Kidney epithelial cell (primary cell): ENCODE measurements around the gene CPNE2. TPM values are rescaled to one million over a fixed set of nuclear protein-coding genes. Genes with fewer than 3 reads are reported as not detected.

ENCODE experiments used
- DNase-seq: peaks from one replicate; pipeline ENCODE4 v3.0.0-alpha.2; 2010; ENCODE audit warnings: low read depth
- H3K27me3 ChIP-seq: 2 replicates; pipeline ENCODE4 v1.6.0; 2011; ENCODE audit warnings: low read length; ENCODE audit not compliant: control insufficient read depth, insufficient read depth
- H3K36me3 ChIP-seq: 2 replicates; pipeline ENCODE4 v1.5.1; 2011; ENCODE audit warnings: low read length; ENCODE audit not compliant: control insufficient read depth, insufficient read depth
- H3K4me3 ChIP-seq: 2 replicates; pipeline ENCODE4 v1.5.1; 2011; ENCODE audit warnings: low read depth, mild to moderate bottlenecking, control low read depth, low read length
- total RNA-seq: library from RNA; depleted of rRNA; stranded (reverse); fragments of >200 nt; gene quantifications from 2 replicates; pipeline ENCODE4 v1.2.3, GENCODE V29; 2015
- TF ChIP-seq, protein P1 (sequence below): IDR thresholded peaks from 2 replicates; pipeline ENCODE4 v1.5.1; 2011; ENCODE audit warnings: mild to moderate bottlenecking, moderate library complexity, low read length, control low read depth, inconsistent platforms; ENCODE audit not compliant: insufficient read depth, poor library complexity, severe bottlenecking

Gene CPNE2
- total RNA-seq, 1 donor from 2014 or later, result 24.3 TPM

DNA sequence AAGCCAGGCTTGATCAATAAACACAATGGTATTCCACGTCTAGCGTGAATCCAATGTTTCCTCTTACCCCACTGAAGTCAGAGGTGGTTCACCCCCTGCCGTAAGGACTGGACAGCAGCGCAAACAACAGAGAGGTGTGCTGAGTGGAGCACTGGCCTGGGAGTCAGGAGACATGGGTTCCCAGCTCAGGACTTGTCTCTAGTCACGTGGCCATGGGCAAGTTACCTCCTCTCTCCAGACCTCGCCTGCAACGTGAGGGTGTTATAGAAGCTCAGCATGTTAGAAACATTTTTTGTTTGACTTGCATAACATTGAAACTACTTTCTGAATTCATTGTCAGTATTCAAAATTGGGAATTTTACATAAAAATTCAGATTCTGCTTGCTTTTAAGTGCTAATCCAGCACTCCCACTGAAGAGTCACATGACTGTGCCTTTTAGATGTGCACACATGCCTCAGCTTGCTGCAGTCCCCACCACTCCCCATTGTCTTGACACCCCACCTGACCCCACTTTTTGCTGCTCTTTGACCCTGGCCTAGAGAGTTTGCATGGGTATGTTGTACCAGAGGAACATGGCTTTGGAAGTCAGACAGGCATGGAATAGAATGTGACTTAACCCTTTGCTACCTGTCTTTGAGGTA is 8.8 kb upstream of the CPNE2 start:
- TF ChIP-seq, protein P1, sequence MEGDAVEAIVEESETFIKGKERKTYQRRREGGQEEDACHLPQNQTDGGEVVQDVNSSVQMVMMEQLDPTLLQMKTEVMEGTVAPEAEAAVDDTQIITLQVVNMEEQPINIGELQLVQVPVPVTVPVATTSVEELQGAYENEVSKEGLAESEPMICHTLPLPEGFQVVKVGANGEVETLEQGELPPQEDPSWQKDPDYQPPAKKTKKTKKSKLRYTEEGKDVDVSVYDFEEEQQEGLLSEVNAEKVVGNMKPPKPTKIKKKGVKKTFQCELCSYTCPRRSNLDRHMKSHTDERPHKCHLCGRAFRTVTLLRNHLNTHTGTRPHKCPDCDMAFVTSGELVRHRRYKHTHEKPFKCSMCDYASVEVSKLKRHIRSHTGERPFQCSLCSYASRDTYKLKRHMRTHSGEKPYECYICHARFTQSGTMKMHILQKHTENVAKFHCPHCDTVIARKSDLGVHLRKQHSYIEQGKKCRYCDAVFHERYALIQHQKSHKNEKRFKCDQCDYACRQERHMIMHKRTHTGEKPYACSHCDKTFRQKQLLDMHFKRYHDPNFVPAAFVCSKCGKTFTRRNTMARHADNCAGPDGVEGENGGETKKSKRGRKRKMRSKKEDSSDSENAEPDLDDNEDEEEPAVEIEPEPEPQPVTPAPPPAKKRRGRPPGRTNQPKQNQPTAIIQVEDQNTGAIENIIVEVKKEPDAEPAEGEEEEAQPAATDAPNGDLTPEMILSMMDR, result no peak
- Histone ChIP-seq H3K27me3 (peaks cover 2% of the 10 kb centered on the region), H3K4me3 (no peak overlapping the region), H3K36me3 (no peaks in the 10 kb centered on the region)
- no peak for DNase-seq

DNA sequence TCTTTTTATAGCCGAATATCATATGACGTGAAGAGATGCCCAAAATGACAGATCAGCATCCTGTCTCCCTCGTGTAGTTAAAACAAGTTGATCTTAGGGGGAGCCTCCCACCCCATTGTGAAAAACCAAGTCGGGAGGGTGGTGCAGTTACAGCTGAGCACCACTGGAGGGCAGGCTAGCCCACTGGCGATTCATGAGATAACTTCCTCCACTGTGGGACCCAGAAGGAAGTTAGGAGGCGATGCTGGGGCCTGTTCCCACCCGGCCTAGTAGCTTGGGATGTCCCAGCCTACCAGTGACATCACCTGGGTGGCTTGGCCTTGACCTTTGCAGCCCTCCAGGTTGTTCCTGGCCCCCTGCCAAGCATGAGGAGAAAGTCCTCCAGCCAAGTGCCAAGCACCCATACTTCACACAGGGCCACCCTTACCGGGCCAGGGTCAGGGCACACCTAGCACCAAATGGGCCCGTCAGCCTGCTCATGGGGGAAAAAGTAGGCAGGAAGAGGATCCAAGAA is 8.1 kb upstream of the CPNE2 start:
- TF ChIP-seq, protein P1, result peak; percentile 98
- no peak for DNase-seq
- no peaks in the 10 kb centered on the region for H3K27me3 ChIP-seq
- H3K36me3 ChIP-seq, result no peaks in the 10 kb centered on the region
- no peak overlapping the region for H3K4me3 ChIP-seq

DNA sequence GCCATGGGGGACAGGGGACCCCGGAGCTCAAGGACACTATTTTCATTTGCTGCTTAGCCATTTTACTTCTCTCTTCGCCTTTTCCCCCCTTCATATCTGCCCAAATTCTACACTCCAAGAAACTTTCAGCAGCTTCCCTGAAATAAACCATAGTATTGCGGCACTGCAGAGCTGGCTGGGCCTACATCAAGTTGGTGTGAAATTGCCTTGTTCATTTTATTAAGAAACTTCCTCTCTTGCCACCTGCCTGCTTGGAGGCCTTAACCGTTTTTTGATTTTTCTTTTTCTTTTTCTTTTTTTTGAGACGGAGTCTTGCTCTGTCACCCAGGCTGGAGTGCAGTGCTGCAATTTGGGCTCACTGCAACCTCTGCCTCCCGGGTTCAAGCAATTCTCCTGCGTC is 7.4 kb upstream of the CPNE2 start:
- Histone ChIP-seq H3K36me3 (no peaks in the 10 kb centered on the region), H3K4me3 (no peak overlapping the region), H3K27me3 (no peaks in the 10 kb centered on the region)
- TF ChIP-seq, protein P1, result no peak
- no peak for DNase-seq

DNA sequence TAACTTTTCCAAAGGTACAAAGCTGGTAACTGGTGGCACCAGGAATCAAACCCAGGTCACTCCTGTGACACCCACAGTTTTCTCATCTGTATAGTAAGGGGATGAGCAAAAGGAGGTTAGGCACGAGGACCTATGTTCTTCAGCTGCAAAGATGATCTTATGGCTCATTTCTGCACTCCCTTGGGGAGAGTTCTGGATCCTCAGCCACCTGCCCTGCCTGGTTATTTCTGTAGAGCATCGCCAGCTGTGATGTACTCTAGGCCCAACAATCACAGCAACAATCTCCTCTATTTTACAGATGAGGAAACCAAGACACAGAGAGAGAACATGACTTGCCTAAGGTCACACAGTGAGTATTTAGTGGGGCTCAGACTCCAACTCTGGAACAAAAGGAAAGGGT is 5.4 kb upstream of the CPNE2 start:
- H3K4me3 ChIP-seq, result no peak overlapping the region
- no peaks in the 10 kb centered on the region for H3K27me3 ChIP-seq
- DNase-seq, result no peak
- TF ChIP-seq, protein P1, result no peak
- no peaks in the 10 kb centered on the region for H3K36me3 ChIP-seq

DNA sequence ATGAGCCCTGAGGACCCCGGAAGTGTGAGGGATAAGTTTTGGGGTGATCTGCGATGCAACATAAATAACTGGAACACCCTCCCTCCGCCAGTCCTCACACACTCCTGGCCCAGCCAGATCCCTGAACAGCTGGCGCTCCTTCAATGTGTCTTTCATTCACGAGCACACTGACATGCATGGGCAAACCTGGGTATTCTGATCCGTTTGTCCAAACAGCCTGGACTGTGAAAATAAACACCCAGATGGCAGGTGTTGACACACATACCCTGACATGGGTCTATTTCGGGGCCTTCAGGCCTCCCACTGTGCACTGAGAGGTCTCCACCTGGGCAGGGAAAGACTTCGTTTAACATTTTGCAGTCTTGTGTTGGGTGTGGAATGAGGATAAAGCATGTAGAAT is 3.0 kb upstream of the CPNE2 start:
- no peak for DNase-seq
- H3K27me3 ChIP-seq, result no peaks in the 10 kb centered on the region
- TF ChIP-seq, protein P1, result no peak
- H3K36me3 ChIP-seq, result no peaks in the 10 kb centered on the region
- no peak overlapping the region for H3K4me3 ChIP-seq

DNA sequence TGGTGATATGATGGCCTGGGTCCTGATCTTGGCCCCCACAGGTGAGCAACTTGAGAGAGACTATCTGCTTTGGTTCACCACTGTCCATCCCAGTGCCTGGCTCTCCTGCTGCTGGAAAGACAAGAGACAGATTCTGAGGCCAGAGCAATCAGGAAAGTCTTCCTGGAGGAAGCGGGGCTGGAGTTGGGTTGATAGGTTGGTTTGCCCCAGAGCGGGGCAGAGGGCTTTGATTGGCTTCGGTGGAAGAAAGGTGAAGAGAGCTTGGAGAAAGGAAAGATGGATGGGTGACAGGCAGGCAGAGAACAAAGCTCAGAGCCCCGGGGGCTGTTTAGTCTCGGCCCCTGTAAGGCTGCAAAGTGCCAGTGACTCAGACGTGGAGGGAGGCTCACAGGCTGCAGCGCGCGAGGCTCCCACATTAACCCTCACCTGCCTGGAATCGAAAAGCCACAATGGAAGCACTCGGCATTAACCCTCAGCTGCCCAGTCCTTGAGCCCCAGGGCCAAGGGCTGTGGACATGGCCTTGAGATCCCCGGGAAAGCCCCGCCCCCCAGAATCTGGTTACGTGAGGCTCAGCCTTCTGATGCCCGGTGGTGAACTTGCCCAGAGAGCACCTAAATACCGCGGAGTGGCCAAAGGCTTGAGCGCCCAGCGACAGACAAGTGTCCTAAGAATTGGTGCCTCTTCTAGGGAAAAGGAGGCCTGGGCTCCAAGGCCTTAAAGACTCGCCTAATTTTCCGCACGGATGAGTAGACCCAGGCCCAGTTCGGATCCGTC is 996 bp upstream of the CPNE2 start:
- Histone ChIP-seq H3K36me3 (no peaks in the 10 kb centered on the region), H3K4me3 (peak overlapping the region; percentile 75), H3K27me3 (no peaks in the 10 kb centered on the region)
- DNase-seq, result peak; percentile 32
- TF ChIP-seq, protein P1, result no peak
